Liver (tissue), 3 donors: Measurements from ENCODE around the gene BMP6.

Experiments
- CTCF ChIP-seq: fragments of 150-350 bp; IDR thresholded peaks from 2 replicates; pipeline ENCODE4 v1.5.1; 2017; ENCODE audit warnings: improper control_type of control experiment, low read depth, low read length; ENCODE audit not compliant: missing input control
- FOXA1 ChIP-seq: IDR thresholded peaks from 2 replicates; pipeline ENCODE4 v1.6.1; 2016; ENCODE audit warnings: antibody characterized with exemption
- GABPA ChIP-seq, 2 donors: IDR thresholded peaks in 1 of 2; conservative IDR thresholded peaks in 1 of 2; 2 replicates each; pipeline ENCODE4 v1.6.1; 2016; ENCODE audit warnings: antibody characterized with exemption in 2 of 2, mild to moderate bottlenecking in 1 of 2, moderate library complexity in 1 of 2
- JUND ChIP-seq, 2 donors: IDR thresholded peaks; 2 replicates each; pipeline ENCODE4 v1.6.1; 2016; ENCODE audit warnings: antibody characterized with exemption in 2 of 2
- RAD21 ChIP-seq, 2 donors: IDR thresholded peaks; 2 replicates each; pipeline ENCODE4 v1.6.1; 2016; ENCODE audit warnings: antibody characterized with exemption in 2 of 2, mild to moderate bottlenecking in 2 of 2
- REST ChIP-seq: IDR thresholded peaks from 2 replicates; pipeline ENCODE4 v1.6.1; 2016; ENCODE audit warnings: antibody characterized with exemption, mild to moderate bottlenecking
- RXRA ChIP-seq, 2 donors: IDR thresholded peaks; 2 replicates each; pipeline ENCODE4 v1.6.1; 2017 to 2018; ENCODE audit warnings: antibody characterized with exemption in 2 of 2, mild to moderate bottlenecking in 1 of 2
- SP1 ChIP-seq: IDR thresholded peaks from 2 replicates; pipeline ENCODE4 v1.6.1; 2018; ENCODE audit warnings: antibody characterized with exemption, mild to moderate bottlenecking
- YY1 ChIP-seq: IDR thresholded peaks from 2 replicates; pipeline ENCODE4 v1.6.1; 2016; ENCODE audit warnings: antibody characterized with exemption, mild to moderate bottlenecking
- TF ChIP-seq, protein P1 (sequence below): IDR thresholded peaks from 2 replicates; pipeline ENCODE4 v1.6.1; 2016; ENCODE audit warnings: antibody characterized with exemption
- TF ChIP-seq, protein P2 (sequence below): IDR thresholded peaks from 2 replicates; pipeline ENCODE4 v1.6.1; 2016; ENCODE audit warnings: antibody characterized with exemption
- donor health status: healthy.
- donor health status: healthy.

- TF ChIP-seq REST (no peak), RXRA (IDR thresholded peaks at IDR 0.05) (no peak), JUND (IDR thresholded peaks at IDR 0.05) (no peak), CTCF (no peak), RAD21 (IDR thresholded peaks at IDR 0.05) (no peak), FOXA1 (no peak), SP1 (no peak), YY1 (no peak), GABPA (IDR thresholded peaks at IDR 0.05 in 1 of 2, conservative IDR thresholded peaks at IDR 0.05 in 1 of 2) (no peak)
- TF ChIP-seq, protein P1, sequence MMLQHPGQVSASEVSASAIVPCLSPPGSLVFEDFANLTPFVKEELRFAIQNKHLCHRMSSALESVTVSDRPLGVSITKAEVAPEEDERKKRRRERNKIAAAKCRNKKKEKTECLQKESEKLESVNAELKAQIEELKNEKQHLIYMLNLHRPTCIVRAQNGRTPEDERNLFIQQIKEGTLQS = no peak
- TF ChIP-seq, protein P2, sequence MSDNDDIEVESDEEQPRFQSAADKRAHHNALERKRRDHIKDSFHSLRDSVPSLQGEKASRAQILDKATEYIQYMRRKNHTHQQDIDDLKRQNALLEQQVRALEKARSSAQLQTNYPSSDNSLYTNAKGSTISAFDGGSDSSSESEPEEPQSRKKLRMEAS = no peak
Measured at GRCh38 chr6:7910654-7911344, 184.9 kb downstream of the BMP6 start, which contains the start of gene TXNDC5.
